Liver (tissue), 9 donors: ENCODE results near the gene FGD4. TPM values are rescaled to one million over a fixed set of nuclear protein-coding genes. Genes with fewer than 3 reads are reported as not detected.

Experiments
- DNase-seq: peaks from one replicate; pipeline ENCODE4 v3.0.0-alpha.2; 2017; ENCODE audit warnings: low spot score
- H3K27ac ChIP-seq, 2 donors: one replicate each; pipeline ENCODE4 v1.7.0; 2013; ENCODE audit warnings: inconsistent platforms in 2 of 2, low read length in 2 of 2, control low read depth in 1 of 2, low read depth in 1 of 2, mild to moderate bottlenecking in 1 of 2
- H3K27me3 ChIP-seq, 4 donors: one replicate each; pipeline versions ENCODE4 v1.6.1 to v1.7.0; 2013; ENCODE audit warnings: low read length in 3 of 4, inconsistent platforms in 1 of 4, mild to moderate bottlenecking in 1 of 4, moderate library complexity in 1 of 4; ENCODE audit not compliant: control insufficient read depth in 4 of 4, insufficient read depth in 4 of 4
- H3K36me3 ChIP-seq, 4 donors: one replicate each; pipeline versions ENCODE4 v1.6.1 to v1.7.0; 2013; ENCODE audit warnings: low read length in 3 of 4, mild to moderate bottlenecking in 3 of 4, low read depth in 1 of 4, moderate library complexity in 1 of 4; ENCODE audit not compliant: control insufficient read depth in 4 of 4, insufficient read depth in 3 of 4
- H3K4me1 ChIP-seq, 4 donors: one replicate each; pipeline versions ENCODE4 v1.6.1 to v1.7.0; 2013; ENCODE audit warnings: low read length in 3 of 4, mild to moderate bottlenecking in 3 of 4, moderate library complexity in 1 of 4; ENCODE audit not compliant: control insufficient read depth in 4 of 4, insufficient read depth in 4 of 4
- H3K4me3 ChIP-seq, 3 donors: one replicate each; pipeline versions ENCODE4 v1.6.1 to v1.7.0; 2013; ENCODE audit warnings: low read length in 3 of 3, control low read depth in 1 of 3, low read depth in 1 of 3, mild to moderate bottlenecking in 1 of 3
- H3K9ac ChIP-seq, 2 donors: one replicate each; pipeline ENCODE4 v1.7.0; 2013; ENCODE audit warnings: low read length in 2 of 2, mild to moderate bottlenecking in 2 of 2, moderate library complexity in 2 of 2, control low read depth in 1 of 2, low read depth in 1 of 2
- H3K9me3 ChIP-seq, 4 donors: one replicate each; pipeline versions ENCODE4 v1.6.1 to v1.7.0; 2013; ENCODE audit warnings: low read length in 3 of 4; ENCODE audit not compliant: control insufficient read depth in 4 of 4
- EGR1 ChIP-seq, 2 donors: IDR thresholded peaks; 2 replicates each; pipeline ENCODE4 v1.6.1; 2016 to 2018; ENCODE audit warnings: antibody characterized with exemption in 2 of 2, low read depth in 2 of 2
- FOXA1 ChIP-seq: IDR thresholded peaks from 2 replicates; pipeline ENCODE4 v1.6.1; 2016; ENCODE audit warnings: antibody characterized with exemption
- HNF4G ChIP-seq: IDR thresholded peaks from 2 replicates; pipeline ENCODE4 v1.6.1; 2016; ENCODE audit warnings: antibody characterized with exemption
- NR2F2 ChIP-seq: IDR thresholded peaks from 2 replicates; pipeline ENCODE4 v1.6.1; 2016; ENCODE audit warnings: antibody characterized with exemption
- RAD21 ChIP-seq, 2 donors: IDR thresholded peaks; 2 replicates each; pipeline ENCODE4 v1.6.1; 2016; ENCODE audit warnings: antibody characterized with exemption in 2 of 2, mild to moderate bottlenecking in 2 of 2
- SP1 ChIP-seq: IDR thresholded peaks from 2 replicates; pipeline ENCODE4 v1.6.1; 2018; ENCODE audit warnings: antibody characterized with exemption, mild to moderate bottlenecking
- TAF1 ChIP-seq: conservative IDR thresholded peaks from 2 replicates; pipeline ENCODE4 v1.6.1; 2016; ENCODE audit warnings: antibody characterized with exemption, mild to moderate bottlenecking
- WGBS: extraction: QIAGEN DNeasy Blood & Tissue Kit; methylation state at CpG from one replicate; pipeline ENCODE4 v1.1.7; 2013; 5-methylcytosine and 5-hydroxymethylcytosine counted together
- polyA plus RNA-seq, 2 donors: library from polyadenylated mRNA; stranded (reverse) in 1 of 2; unstranded in 1 of 2; fragments of 200-250 nt in 1 of 2; fragments of >200 nt in 1 of 2; fragmentation: Nextera tagmentation in 1 of 2; extraction: Ambion mirVana in 1 of 2; gene quantifications; one replicate each; pipeline versions ENCODE4 v1.2.1 to v1.2.3, GENCODE V29; 2013 to 2015
- total RNA-seq, 2 donors: library from RNA; depleted of rRNA; stranded (reverse); fragments of >200 nt; gene quantifications; one replicate each; pipeline ENCODE4 v1.2.3, GENCODE V29; 2014
- TF ChIP-seq, protein P1 (sequence below): fragments of 150-350 bp; IDR thresholded peaks from 2 replicates; pipeline ENCODE4 v1.5.1; 2017; ENCODE audit warnings: improper control_type of control experiment, low read depth, low read length; ENCODE audit not compliant: missing input control
- TF ChIP-seq, protein P2 (sequence below): IDR thresholded peaks from 2 replicates; pipeline ENCODE4 v1.6.1; 2016; ENCODE audit warnings: antibody characterized with exemption
- TF ChIP-seq, protein P3 (sequence below): IDR thresholded peaks from 2 replicates; pipeline ENCODE4 v1.6.1; 2016; ENCODE audit warnings: antibody characterized with exemption, mild to moderate bottlenecking
- TF ChIP-seq, protein P4 (sequence below): IDR thresholded peaks from 2 replicates; pipeline ENCODE4 v1.6.1; 2016; ENCODE audit warnings: antibody characterized with exemption
- donor health status: healthy.
- donor health status: healthy.
- donor health status: healthy.
- donor health status: healthy.
- donor health status: healthy.

Gene FGD4
- total and polyA plus RNA-seq, 4 donors, result 3.8 to 26.4 (median 9.0) TPM

DNA sequence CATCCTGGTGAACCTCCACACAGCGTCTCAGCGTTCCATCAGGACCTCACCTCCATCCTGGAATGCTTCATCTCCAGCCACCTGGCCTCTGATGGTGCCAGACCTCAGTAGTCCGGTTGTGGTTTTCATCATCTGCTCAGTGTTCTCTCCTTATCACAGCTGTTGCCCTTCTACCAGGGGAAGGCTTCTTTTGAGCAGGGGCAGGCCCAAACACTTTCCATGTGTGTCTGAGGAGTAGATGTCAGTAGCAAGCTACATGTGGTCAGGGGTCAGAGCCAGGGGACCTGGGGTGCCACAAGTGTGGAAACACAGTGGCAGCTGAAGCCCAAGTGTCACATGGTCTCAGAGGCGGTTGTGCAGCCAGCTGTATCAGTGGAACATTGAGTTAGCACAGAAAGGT, 30.2 kb upstream of the FGD4 start:
- Histone ChIP-seq H3K36me3 (no peaks in the 10 kb centered on the region), H3K9me3 (no peaks in the 10 kb centered on the region), H3K27me3 (no peaks in the 10 kb centered on the region), H3K4me1 (peaks cover 0 to 8% (median 5%) of the 10 kb centered on the region in 4 donors), H3K27ac (no peak overlapping the region), H3K4me3 (no peak overlapping the region), H3K9ac (no peak overlapping the region)
- no peak for TF ChIP-seq HNF4G
- TF ChIP-seq, protein P1, sequence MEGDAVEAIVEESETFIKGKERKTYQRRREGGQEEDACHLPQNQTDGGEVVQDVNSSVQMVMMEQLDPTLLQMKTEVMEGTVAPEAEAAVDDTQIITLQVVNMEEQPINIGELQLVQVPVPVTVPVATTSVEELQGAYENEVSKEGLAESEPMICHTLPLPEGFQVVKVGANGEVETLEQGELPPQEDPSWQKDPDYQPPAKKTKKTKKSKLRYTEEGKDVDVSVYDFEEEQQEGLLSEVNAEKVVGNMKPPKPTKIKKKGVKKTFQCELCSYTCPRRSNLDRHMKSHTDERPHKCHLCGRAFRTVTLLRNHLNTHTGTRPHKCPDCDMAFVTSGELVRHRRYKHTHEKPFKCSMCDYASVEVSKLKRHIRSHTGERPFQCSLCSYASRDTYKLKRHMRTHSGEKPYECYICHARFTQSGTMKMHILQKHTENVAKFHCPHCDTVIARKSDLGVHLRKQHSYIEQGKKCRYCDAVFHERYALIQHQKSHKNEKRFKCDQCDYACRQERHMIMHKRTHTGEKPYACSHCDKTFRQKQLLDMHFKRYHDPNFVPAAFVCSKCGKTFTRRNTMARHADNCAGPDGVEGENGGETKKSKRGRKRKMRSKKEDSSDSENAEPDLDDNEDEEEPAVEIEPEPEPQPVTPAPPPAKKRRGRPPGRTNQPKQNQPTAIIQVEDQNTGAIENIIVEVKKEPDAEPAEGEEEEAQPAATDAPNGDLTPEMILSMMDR, result no peak
- no peak for TF ChIP-seq SP1
- TF ChIP-seq, protein P2, sequence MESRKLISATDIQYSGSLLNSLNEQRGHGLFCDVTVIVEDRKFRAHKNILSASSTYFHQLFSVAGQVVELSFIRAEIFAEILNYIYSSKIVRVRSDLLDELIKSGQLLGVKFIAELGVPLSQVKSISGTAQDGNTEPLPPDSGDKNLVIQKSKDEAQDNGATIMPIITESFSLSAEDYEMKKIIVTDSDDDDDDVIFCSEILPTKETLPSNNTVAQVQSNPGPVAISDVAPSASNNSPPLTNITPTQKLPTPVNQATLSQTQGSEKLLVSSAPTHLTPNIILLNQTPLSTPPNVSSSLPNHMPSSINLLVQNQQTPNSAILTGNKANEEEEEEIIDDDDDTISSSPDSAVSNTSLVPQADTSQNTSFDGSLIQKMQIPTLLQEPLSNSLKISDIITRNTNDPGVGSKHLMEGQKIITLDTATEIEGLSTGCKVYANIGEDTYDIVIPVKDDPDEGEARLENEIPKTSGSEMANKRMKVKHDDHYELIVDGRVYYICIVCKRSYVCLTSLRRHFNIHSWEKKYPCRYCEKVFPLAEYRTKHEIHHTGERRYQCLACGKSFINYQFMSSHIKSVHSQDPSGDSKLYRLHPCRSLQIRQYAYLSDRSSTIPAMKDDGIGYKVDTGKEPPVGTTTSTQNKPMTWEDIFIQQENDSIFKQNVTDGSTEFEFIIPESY, result no peak
- DNase-seq, result no peak
- WGBS, result 67% methylated on average over 4 of the region's 4 CpGs

DNA sequence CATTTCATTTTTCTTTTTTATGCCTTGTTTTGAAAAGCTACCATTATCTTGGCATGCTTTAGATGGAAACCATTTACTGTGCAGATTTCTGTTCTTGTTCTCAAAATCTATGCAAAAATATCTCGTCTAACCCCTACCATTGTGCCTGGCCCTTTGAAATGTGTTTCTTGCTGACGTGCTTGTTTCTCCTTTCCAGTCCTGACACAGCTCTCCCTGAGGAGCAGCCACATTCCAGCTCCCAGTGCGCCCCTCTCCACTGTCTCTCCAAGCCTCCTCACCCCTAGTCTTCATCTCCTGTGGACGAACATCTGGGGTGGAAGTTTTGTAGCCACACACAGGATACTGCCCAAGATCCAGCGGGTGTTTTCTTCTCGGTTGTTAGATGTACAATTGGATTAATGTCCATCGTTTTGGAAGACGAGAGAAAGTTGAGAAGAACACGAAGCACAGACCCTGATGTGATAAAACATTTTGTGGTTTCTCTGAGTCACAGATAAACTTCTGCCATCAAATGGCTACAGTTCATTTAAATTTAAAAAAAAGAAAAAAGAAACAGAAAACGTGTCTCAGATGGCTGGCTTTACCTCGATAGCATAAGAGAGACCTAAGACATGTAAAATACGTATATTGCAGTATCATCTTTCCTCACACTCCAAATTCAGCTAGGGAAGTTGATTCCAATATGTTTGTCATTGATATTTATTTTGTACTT, 21.9 kb upstream of the FGD4 start:
- H3K9ac ChIP-seq, result no peak overlapping the region
- no peaks in the 10 kb centered on the region for H3K9me3 ChIP-seq
- H3K4me3 ChIP-seq, result no peak overlapping the region
- H3K27me3 ChIP-seq, result no peaks in the 10 kb centered on the region
- H3K36me3 ChIP-seq, result no peaks in the 10 kb centered on the region
- H3K27ac ChIP-seq, result no peak overlapping the region
- 85% methylated on average over 12 of the region's 12 CpGs for WGBS
- no peak for DNase-seq
- H3K4me1 ChIP-seq, result peaks cover 0 to 3% (median 0%) of the 10 kb centered on the region in 4 donors
- TF ChIP-seq NR2F2, result no peak
- TF ChIP-seq EGR1 (IDR thresholded peaks at IDR 0.05; ENCODE audit: low read depth in 2 of 2), result no peak
- TF ChIP-seq, protein P3, sequence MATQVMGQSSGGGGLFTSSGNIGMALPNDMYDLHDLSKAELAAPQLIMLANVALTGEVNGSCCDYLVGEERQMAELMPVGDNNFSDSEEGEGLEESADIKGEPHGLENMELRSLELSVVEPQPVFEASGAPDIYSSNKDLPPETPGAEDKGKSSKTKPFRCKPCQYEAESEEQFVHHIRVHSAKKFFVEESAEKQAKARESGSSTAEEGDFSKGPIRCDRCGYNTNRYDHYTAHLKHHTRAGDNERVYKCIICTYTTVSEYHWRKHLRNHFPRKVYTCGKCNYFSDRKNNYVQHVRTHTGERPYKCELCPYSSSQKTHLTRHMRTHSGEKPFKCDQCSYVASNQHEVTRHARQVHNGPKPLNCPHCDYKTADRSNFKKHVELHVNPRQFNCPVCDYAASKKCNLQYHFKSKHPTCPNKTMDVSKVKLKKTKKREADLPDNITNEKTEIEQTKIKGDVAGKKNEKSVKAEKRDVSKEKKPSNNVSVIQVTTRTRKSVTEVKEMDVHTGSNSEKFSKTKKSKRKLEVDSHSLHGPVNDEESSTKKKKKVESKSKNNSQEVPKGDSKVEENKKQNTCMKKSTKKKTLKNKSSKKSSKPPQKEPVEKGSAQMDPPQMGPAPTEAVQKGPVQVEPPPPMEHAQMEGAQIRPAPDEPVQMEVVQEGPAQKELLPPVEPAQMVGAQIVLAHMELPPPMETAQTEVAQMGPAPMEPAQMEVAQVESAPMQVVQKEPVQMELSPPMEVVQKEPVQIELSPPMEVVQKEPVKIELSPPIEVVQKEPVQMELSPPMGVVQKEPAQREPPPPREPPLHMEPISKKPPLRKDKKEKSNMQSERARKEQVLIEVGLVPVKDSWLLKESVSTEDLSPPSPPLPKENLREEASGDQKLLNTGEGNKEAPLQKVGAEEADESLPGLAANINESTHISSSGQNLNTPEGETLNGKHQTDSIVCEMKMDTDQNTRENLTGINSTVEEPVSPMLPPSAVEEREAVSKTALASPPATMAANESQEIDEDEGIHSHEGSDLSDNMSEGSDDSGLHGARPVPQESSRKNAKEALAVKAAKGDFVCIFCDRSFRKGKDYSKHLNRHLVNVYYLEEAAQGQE, result no peak
- TF ChIP-seq TAF1, result no peak
- TF ChIP-seq, protein P4, sequence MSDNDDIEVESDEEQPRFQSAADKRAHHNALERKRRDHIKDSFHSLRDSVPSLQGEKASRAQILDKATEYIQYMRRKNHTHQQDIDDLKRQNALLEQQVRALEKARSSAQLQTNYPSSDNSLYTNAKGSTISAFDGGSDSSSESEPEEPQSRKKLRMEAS, result no peak
- TF ChIP-seq HNF4G, result no peak
- no peak for TF ChIP-seq FOXA1
- TF ChIP-seq, protein P1, result no peak
- TF ChIP-seq RAD21 (IDR thresholded peaks at IDR 0.05), result no peak
- TF ChIP-seq SP1, result no peak
